GM12891 (cell line): Measurements from ENCODE around the gene ANKRD16.
"Not testable (repeated sequence)": the region's sequence is repeated elsewhere in the genome, so short reads cannot be mapped to it uniquely, and the experiment has no call there.

Experiments
- DNase-seq: peaks from one replicate; pipeline ENCODE4 v3.0.0; 2011; ENCODE audit warnings: low spot score; ENCODE audit not compliant: insufficient read length
- FAIRE-seq: peaks from 2 replicates; lab custom pipeline; 2011; peaks lifted over from hg19 to GRCh38; lab: Jason Lieb, UNC
- PAX5 ChIP-seq: IDR thresholded peaks from 2 replicates; pipeline ENCODE4 v1.6.1; 2011; ENCODE audit warnings: low read length, moderate library complexity, mild to moderate bottlenecking; ENCODE audit not compliant: insufficient read depth, severe bottlenecking
- POLR2A ChIP-seq: IDR thresholded peaks from 2 replicates; pipeline ENCODE4 v1.6.1; 2011; ENCODE audit warnings: low read depth, low read length, control low read depth
- POLR2AphosphoS5 ChIP-seq: IDR thresholded peaks from 2 replicates; pipeline ENCODE4 v1.6.1; 2011; ENCODE audit warnings: low read depth, low read length, control low read depth
- POU2F2 ChIP-seq: IDR thresholded peaks from 2 replicates; pipeline ENCODE4 v1.6.1; 2011; ENCODE audit warnings: low read depth, mild to moderate bottlenecking, control low read depth, low read length, moderate library complexity
- SPI1 ChIP-seq: IDR thresholded peaks from 2 replicates; pipeline ENCODE4 v1.6.1; 2011; ENCODE audit warnings: low read depth, low read length, control low read depth
- TAF1 ChIP-seq: IDR thresholded peaks from 2 replicates; pipeline ENCODE4 v1.6.1; 2011; ENCODE audit warnings: low read depth, low read length, control low read depth

The ANKRD16 gene

GRCh38 chr10:5927306-5927705, 37.6 kb upstream of the ANKRD16 start:
- no peak for DNase-seq
- TF ChIP-seq TAF1 (no peak), POLR2AphosphoS5 (no peak)
- FAIRE-seq: no peak

GRCh38 chr10:5924889-5925288, 35.2 kb upstream of the ANKRD16 start:
- TF ChIP-seq TAF1 (no peak), SPI1 (no peak), POLR2A (no peak), POLR2AphosphoS5 (no peak), POU2F2 (no peak), PAX5 (no peak)
- FAIRE-seq (no peak), DNase-seq (no peak)

- DNase-seq: no peak
- no peak for FAIRE-seq
- no peak for TF ChIP-seq SPI1
- no peak for TF ChIP-seq POU2F2
- TF ChIP-seq POLR2A: no peak
Measured at GRCh38 chr10:5921746-5922145, 32.1 kb upstream of the ANKRD16 start.

- no peak for DNase-seq
- FAIRE-seq: no peak
- TF ChIP-seq POLR2A: no peak
- no peak for TF ChIP-seq TAF1
- no peak for TF ChIP-seq POU2F2
- TF ChIP-seq POLR2AphosphoS5: no peak
- TF ChIP-seq PAX5: no peak
- no peak for TF ChIP-seq SPI1
Measured at GRCh38 chr10:5919568-5919967, 29.9 kb upstream of the ANKRD16 start.

- TF ChIP-seq SPI1 (no peak), POLR2A (no peak), PAX5 (no peak), TAF1 (no peak), POLR2AphosphoS5 (no peak)
- no peak for FAIRE-seq
- DNase-seq: no peak
Measured at GRCh38 chr10:5918763-5919162, 29.1 kb upstream of the ANKRD16 start.

- no peak for TF ChIP-seq POLR2A
- no peak for TF ChIP-seq POLR2AphosphoS5
- no peak for TF ChIP-seq TAF1
- no peak for TF ChIP-seq SPI1
- TF ChIP-seq PAX5: no peak
- TF ChIP-seq POU2F2: no peak
- no peak for DNase-seq
- FAIRE-seq: no peak
Measured at GRCh38 chr10:5917305-5917704, 27.6 kb upstream of the ANKRD16 start.

GRCh38 chr10:5915451-5915850, 25.8 kb upstream of the ANKRD16 start:
- FAIRE-seq (no peak), DNase-seq (no peak)
- TF ChIP-seq POU2F2 (no peak), PAX5 (no peak), TAF1 (no peak), POLR2A (no peak), POLR2AphosphoS5 (no peak), SPI1 (no peak)

GRCh38 chr10:5913736-5914135, 24.0 kb upstream of the ANKRD16 start:
- no peak for FAIRE-seq
- TF ChIP-seq PAX5 (no peak), SPI1 (no peak), POLR2A (no peak)
- no peak for DNase-seq

GRCh38 chr10:5911670-5912069, 22.0 kb upstream of the ANKRD16 start:
- no peak for FAIRE-seq
- TF ChIP-seq TAF1: no peak
- TF ChIP-seq PAX5: no peak
- no peak for TF ChIP-seq POLR2AphosphoS5
- no peak for TF ChIP-seq SPI1
- no peak for TF ChIP-seq POLR2A
- TF ChIP-seq POU2F2: no peak
- DNase-seq: no peak

GRCh38 chr10:5910323-5911100, 20.8 kb upstream of the ANKRD16 start:
- DNase-seq: no peak
- FAIRE-seq: no peak
- TF ChIP-seq PAX5 (no peak), TAF1 (no peak), POU2F2 (no peak), POLR2A (no peak), SPI1 (no peak), POLR2AphosphoS5 (no peak)

GRCh38 chr10:5908676-5909075, 19.0 kb upstream of the ANKRD16 start:
- not testable (repeated sequence) for FAIRE-seq, DNase-seq
